Left ventricle myocardium superior (tissue), 1 donor: Measurements from ENCODE around the gene SYVN1. TPM values are rescaled to one million over a fixed set of nuclear protein-coding genes. Genes with fewer than 3 reads are reported as not detected.

Experiments
- ATAC-seq: fragments of 200-7000 bp; cut with Tn5 transposase; one replicate; pipeline ENCODE4 v1.9.1; 2020; ENCODE audit warnings: mild to moderate bottlenecking, moderate library complexity
- DNase-seq: peaks from one replicate; pipeline ENCODE4 v3.0.0-alpha.2; 2020
- intact Hi-C: fragments of 100-400 bp; cut with micrococcal nuclease; formaldehyde crosslinking; loops from one replicate; pipeline ENCODE4 v1.11.0; 2022
- total RNA-seq: library from RNA; stranded (reverse); fragmentation: NEBNext Ultra II Directional; extraction: Animal tissue kit (Norgen Biotek cat#: 25700); gene quantifications from one replicate; pipeline ENCODE4 v1.2.1, GENCODE V29; 2021
- donor health status: DM: no; HTN: yes; CAD: no; lungs with severe emphysema.

Gene SYVN1
- total RNA-seq, 1 donor from 2014 or later, result 38.6 TPM

GRCh38 chr11:65102142-65103095 is 31.9 kb downstream of the SYVN1 start:
- intact Hi-C loops, result no loop called here
- DNase-seq (no peak), ATAC-seq (peak; percentile 69)

- ATAC-seq (no peak), DNase-seq (no peak)
- intact Hi-C loops, result no loop called here
Measured at GRCh38 chr11:65100674-65101350, 33.5 kb downstream of the SYVN1 start.

- ATAC-seq, result peak; percentile 9
- DNase-seq, result no peak
Measured at GRCh38 chr11:65096926-65097325, 37.4 kb downstream of the SYVN1 start.

GRCh38 chr11:65095974-65096806 is 38.1 kb downstream of the SYVN1 start, which contains the start of gene VPS51:
VPS51 (plus strand) TSS chr11:65096214; CDS start chr11:65096251, 37 bp downstream.
- peak; percentile 94 for DNase-seq
- intact Hi-C loops, result no loop called here

More at GRCh38 chr11:65096926-65097325, 37.4 kb downstream of the SYVN1 start:
- intact Hi-C loops, result no loop called here

GRCh38 chr11:65095427-65095826 is 38.9 kb downstream of the SYVN1 start:
- intact Hi-C loops, result no loop called here
- peak; percentile 20 for DNase-seq
- no peak for ATAC-seq

More at GRCh38 chr11:65095974-65096806, 38.1 kb downstream of the SYVN1 start, which contains the start of gene VPS51:
- ATAC-seq, result peak; percentile 95

GRCh38 chr11:65090628-65091027 is 43.7 kb downstream of the SYVN1 start:
- intact Hi-C loops, result no loop called here
- ATAC-seq (no peak), DNase-seq (peak; percentile 9)

- intact Hi-C loops, result no loop called here
- no peak for DNase-seq
- ATAC-seq, result no peak
Measured at GRCh38 chr11:65089621-65090020, 44.7 kb downstream of the SYVN1 start.

- DNase-seq (no peak), ATAC-seq (no peak)
- intact Hi-C loops, result no loop called here
Measured at GRCh38 chr11:65087827-65088226, 46.5 kb downstream of the SYVN1 start.

- intact Hi-C loops, result no loop called here
- no peak for ATAC-seq
- DNase-seq, result no peak
Measured at GRCh38 chr11:65087216-65087615, 47.1 kb downstream of the SYVN1 start.

- ATAC-seq (no peak), DNase-seq (no peak)
- intact Hi-C loops, result no loop called here
Measured at GRCh38 chr11:65086809-65087208, 47.5 kb downstream of the SYVN1 start.

- intact Hi-C loops, result no loop called here
- no peak for DNase-seq
- no peak for ATAC-seq
Measured at GRCh38 chr11:65085446-65085845, 48.9 kb downstream of the SYVN1 start.

- ATAC-seq (no peak), DNase-seq (no peak)
- intact Hi-C loops, result no loop called here
Measured at GRCh38 chr11:65084598-65085375, 49.5 kb downstream of the SYVN1 start.

GRCh38 chr11:65083834-65084597 is 50.3 kb downstream of the SYVN1 start, which contains the start of the genes CDCA5 and ZFPL1:
CDCA5 (minus strand) TSS chr11:65084040; CDS start chr11:65083978, 62 bp downstream.
ZFPL1 (plus strand) TSS chr11:65084222; CDS start chr11:65084699, 477 bp downstream.
- DNase-seq (peak; percentile 97), ATAC-seq (peak; percentile 98)
- intact Hi-C loops, result no loop called here

- intact Hi-C loops, result no loop called here
- DNase-seq (no peak), ATAC-seq (no peak)
Measured at GRCh38 chr11:65083134-65083833, 51.0 kb downstream of the SYVN1 start.

- intact Hi-C loops, result no loop called here
- ATAC-seq, result no peak
- peak; percentile 8 for DNase-seq
Measured at GRCh38 chr11:65078786-65079342, 55.5 kb downstream of the SYVN1 start.

- ATAC-seq (peak; percentile 51), DNase-seq (peak; percentile 51)
- intact Hi-C loops, result no loop called here
Measured at GRCh38 chr11:65078151-65078550, 56.2 kb downstream of the SYVN1 start.

- ATAC-seq, result no peak
- intact Hi-C loops, result no loop called here
- no peak for DNase-seq
Measured at GRCh38 chr11:65077451-65077850, 56.9 kb downstream of the SYVN1 start.
